Subcutaneous abdominal adipose tissue (tissue), 5 donors: ENCODE measurements around the gene TMEM30B.

Source experiments
- H3K27ac ChIP-seq: one replicate; pipeline ENCODE4 v1.7.0; 2013; ENCODE audit warnings: low read depth, mild to moderate bottlenecking, inconsistent platforms, low read length, moderate library complexity
- H3K27me3 ChIP-seq, 5 donors: one replicate each; pipeline ENCODE4 v1.7.0; 2013; ENCODE audit warnings: low read length in 5 of 5, inconsistent platforms in 1 of 5; ENCODE audit not compliant: control insufficient read depth in 5 of 5, insufficient read depth in 4 of 5
- H3K36me3 ChIP-seq, 5 donors: one replicate each; pipeline ENCODE4 v1.7.0; 2013; ENCODE audit warnings: low read length in 5 of 5; ENCODE audit not compliant: control insufficient read depth in 5 of 5, insufficient read depth in 5 of 5
- H3K4me1 ChIP-seq, 5 donors: one replicate each; pipeline ENCODE4 v1.7.0; 2013; ENCODE audit warnings: low read length in 5 of 5, mild to moderate bottlenecking in 3 of 5, moderate library complexity in 1 of 5; ENCODE audit not compliant: control insufficient read depth in 5 of 5, insufficient read depth in 5 of 5
- H3K4me3 ChIP-seq, 5 donors: one replicate each; pipeline ENCODE4 v1.7.0; 2013; ENCODE audit warnings: low read length in 5 of 5, low read depth in 1 of 5
- H3K9ac ChIP-seq, 5 donors: one replicate each; pipeline ENCODE4 v1.7.0; 2013; ENCODE audit warnings: low read length in 5 of 5, mild to moderate bottlenecking in 4 of 5, moderate library complexity in 3 of 5
- H3K9me3 ChIP-seq, 5 donors: one replicate each; pipeline ENCODE4 v1.7.0; 2013; ENCODE audit warnings: low read length in 5 of 5; ENCODE audit not compliant: control insufficient read depth in 5 of 5
- donor health status: healthy.
- donor health status: healthy.
- donor health status: healthy.
- donor health status: healthy.
- donor health status: healthy.

Gene TMEM30B

DNA sequence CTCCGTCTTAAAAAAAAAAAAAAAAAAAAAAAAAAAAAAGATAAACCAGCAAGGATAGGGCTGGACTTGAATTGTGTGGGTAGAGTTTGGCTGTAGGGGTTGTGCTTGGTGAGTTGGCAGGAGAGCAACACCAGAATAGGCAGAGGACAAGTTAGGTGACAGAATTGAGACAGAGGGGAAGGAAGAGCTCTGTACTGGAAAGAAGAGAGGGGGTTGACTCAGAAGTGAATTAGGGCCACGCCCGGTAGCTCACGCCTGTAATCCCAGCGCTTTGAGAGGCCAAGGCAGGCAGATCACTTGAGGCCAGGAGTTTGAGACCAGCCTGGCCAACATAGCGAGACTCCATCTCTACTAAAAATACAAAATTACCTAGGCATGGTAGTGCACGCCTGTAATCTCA lies 6.1 kb upstream of the TMEM30B start:
- Histone ChIP-seq H3K4me3 (no peak overlapping the region), H3K9ac (no peak overlapping the region), H3K9me3 (no peaks in the 10 kb centered on the region), H3K27me3 (no peaks in the 10 kb centered on the region), H3K4me1 (peaks cover 0 to 6% (median 3%) of the 10 kb centered on the region in 5 donors), H3K36me3 (no peaks in the 10 kb centered on the region), H3K27ac (no peak overlapping the region)

DNA sequence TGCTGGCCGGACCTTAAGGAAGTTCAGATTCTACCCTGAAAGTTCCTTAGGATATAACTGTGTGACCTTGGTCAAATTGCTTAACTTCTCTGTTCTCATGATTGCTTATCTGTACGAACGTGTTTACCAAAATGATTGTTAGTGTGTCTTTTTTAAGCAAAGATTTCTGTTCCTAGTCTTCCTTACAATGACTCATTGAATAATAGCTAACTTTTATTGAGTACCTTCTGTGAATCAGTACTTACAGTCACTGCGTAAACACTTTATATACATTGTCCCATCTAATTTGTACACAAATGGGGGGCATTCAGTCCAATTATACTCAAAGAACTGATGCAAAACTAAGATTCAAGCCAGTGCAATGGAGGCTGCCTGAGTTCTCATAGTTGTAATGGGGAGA lies 4.2 kb upstream of the TMEM30B start:
- no peak overlapping the region for H3K4me3 ChIP-seq
- H3K27me3 ChIP-seq, result peaks cover 0 to 7% (median 0%) of the 10 kb centered on the region in 5 donors
- H3K36me3 ChIP-seq, result no peaks in the 10 kb centered on the region
- no peak overlapping the region for H3K27ac ChIP-seq
- peaks cover 0 to 2% (median 0%) of the 10 kb centered on the region in 5 donors for H3K9me3 ChIP-seq
- H3K9ac ChIP-seq, result no peak overlapping the region
- peaks cover 0 to 17% (median 12%) of the 10 kb centered on the region in 5 donors for H3K4me1 ChIP-seq

DNA sequence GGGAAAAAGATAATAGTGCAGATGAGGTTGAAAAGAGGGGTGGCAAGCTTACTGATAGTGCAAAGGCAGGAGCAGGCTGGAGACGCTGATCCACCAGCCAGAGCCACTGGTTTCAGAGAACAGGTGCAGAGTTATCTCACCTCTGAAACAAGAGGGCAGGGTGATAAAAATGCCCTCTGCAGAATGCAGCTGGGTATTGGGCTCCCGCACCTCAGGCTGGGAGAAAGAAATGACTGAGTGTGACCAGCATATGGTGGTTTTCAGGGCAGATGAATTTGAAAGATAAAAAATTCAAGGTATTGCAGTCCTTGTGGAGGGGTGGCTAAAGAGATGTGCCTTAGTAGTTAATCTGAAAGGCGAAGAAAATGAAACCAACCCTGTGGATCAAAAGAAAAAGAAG lies 2.9 kb upstream of the TMEM30B start:
- Histone ChIP-seq H3K4me1 (peaks cover 4 to 28% (median 18%) of the 10 kb centered on the region in 5 donors), H3K27me3 (peaks cover 0 to 14% (median 6%) of the 10 kb centered on the region in 5 donors), H3K27ac (no peak overlapping the region), H3K9me3 (peaks cover 0 to 6% (median 2%) of the 10 kb centered on the region in 5 donors), H3K9ac (no peak overlapping the region), H3K36me3 (no peaks in the 10 kb centered on the region), H3K4me3 (no peak overlapping the region)

DNA sequence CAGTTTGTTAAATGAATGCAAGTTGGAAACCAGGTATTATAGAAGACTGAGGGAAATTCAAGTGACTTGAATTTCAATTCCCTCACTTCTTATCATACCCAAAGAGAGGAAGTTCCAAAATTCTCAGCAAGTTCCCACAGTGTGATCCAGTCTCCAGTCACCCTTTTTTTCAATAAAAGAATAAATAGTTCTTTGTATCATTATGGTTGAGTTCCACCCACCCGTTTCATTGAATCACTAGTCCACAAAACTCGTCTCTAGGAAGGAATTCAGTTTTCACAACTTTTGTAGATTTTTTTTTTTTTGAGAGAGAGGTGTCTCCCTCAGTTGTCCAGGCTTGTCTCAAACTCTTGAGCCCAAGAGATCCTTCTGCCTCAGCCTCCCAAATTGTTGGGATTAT lies 1.6 kb upstream of the TMEM30B start:
- Histone ChIP-seq H3K27ac (no peak overlapping the region), H3K27me3 (peaks cover 0 to 14% (median 6%) of the 10 kb centered on the region in 5 donors), H3K36me3 (no peaks in the 10 kb centered on the region), H3K9ac (no peak overlapping the region), H3K4me3 (no peak overlapping the region), H3K9me3 (peaks cover 0 to 6% (median 2%) of the 10 kb centered on the region in 5 donors), H3K4me1 (peaks cover 4 to 30% (median 20%) of the 10 kb centered on the region in 5 donors)

DNA sequence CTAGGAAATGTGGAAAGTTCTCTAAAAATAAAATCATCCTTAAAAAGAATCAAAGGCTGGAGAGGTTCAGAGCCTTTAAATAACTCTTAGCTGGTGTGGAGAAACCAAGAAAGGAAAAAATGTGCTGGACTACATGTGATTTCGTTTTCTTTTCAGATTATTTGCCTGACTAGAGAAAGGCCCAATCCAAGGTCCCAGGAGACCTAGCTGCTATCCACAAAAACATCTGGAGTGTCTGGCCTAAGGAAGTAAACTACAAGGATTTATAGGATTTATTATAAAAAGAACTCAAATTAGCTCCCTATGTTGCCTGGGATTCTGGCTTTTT lies 774 bp upstream of the TMEM30B start:
- Histone ChIP-seq H3K4me1 (peaks cover 4 to 30% (median 20%) of the 10 kb centered on the region in 5 donors), H3K9ac (no peak overlapping the region), H3K27ac (peak overlapping the region; percentile 56), H3K36me3 (no peaks in the 10 kb centered on the region), H3K4me3 (no peak overlapping the region), H3K9me3 (peaks cover 0 to 6% (median 2%) of the 10 kb centered on the region in 5 donors), H3K27me3 (peaks cover 0 to 14% (median 6%) of the 10 kb centered on the region in 5 donors)

DNA sequence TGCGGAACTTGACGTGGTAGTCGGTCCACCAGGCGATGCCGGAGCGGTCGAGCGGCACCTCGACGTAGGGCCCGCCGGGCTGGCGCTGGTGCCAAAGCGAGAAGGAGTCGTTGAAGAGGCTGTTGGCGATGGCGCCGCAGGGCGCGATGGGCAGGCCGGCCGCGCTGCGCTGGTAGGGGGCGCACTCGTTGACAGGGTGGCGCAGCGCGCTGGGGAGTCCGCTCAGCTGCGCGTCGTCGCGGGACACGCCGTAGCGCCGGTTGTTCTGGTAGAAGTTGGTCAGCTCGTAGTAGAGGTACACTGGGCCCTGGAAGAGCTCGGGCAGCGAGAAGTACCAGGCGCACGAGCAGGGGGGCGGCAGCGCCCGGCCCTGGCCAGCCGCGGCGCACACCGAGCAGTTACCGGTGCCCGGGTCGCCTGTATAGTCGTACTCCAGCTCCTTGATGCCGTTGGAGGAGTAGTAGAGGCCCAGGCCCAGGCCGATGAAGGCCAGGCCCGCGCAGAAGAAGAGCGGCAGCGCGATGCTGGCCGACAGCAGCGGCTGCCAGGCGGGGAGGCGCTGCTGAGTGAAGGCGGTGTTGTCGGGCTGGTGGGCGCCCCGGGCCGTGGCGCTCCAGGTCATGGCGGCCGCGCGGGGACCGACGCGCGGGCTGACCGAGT lies 482 bp downstream of the TMEM30B start:
- Histone ChIP-seq H3K4me3 (peak overlapping the region in 4 of 5 donors; percentile 48 to 70 (median 66)), H3K27ac (peak overlapping the region; percentile 56), H3K9me3 (peaks cover 0 to 6% (median 2%) of the 10 kb centered on the region in 5 donors), H3K9ac (peak overlapping the region in 3 of 5 donors; percentile 41 to 59 (median 53)), H3K36me3 (no peaks in the 10 kb centered on the region), H3K27me3 (peaks cover 0 to 14% (median 8%) of the 10 kb centered on the region in 5 donors), H3K4me1 (peaks cover 4 to 27% (median 18%) of the 10 kb centered on the region in 5 donors)

DNA sequence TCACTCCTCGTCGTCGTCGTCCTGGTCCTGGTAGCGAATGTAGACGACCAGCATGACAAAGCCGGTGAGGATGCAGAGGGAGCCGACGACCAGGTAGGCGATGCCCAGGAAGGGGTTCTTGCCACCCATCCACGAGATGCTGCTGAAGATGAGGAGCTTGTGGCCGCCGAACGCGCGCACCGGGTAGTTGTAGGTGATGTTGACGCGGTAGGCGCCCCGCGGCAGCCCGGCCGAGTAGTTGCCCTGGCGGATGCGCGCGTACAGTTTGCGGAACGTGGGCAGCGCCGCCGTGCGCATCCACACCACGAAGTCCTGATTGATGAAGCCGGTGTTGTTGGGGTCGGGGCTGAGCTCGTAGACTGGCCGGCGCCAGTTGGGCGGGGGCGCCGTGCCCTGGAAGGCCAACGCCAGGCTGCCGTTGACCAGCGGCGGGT lies 1.0 kb downstream of the TMEM30B start:
- H3K27me3 ChIP-seq, result peaks cover 0 to 19% (median 11%) of the 10 kb centered on the region in 5 donors
- H3K27ac ChIP-seq, result no peak overlapping the region
- no peaks in the 10 kb centered on the region for H3K36me3 ChIP-seq
- H3K9me3 ChIP-seq, result peaks cover 0 to 6% (median 2%) of the 10 kb centered on the region in 5 donors
- H3K4me3 ChIP-seq, result peak overlapping the region in 4 of 5 donors; percentile 48 to 70 (median 66)
- H3K9ac ChIP-seq, result peak overlapping the region in 1 of 5 donors; percentile 59
- H3K4me1 ChIP-seq, result peaks cover 4 to 27% (median 18%) of the 10 kb centered on the region in 5 donors

DNA sequence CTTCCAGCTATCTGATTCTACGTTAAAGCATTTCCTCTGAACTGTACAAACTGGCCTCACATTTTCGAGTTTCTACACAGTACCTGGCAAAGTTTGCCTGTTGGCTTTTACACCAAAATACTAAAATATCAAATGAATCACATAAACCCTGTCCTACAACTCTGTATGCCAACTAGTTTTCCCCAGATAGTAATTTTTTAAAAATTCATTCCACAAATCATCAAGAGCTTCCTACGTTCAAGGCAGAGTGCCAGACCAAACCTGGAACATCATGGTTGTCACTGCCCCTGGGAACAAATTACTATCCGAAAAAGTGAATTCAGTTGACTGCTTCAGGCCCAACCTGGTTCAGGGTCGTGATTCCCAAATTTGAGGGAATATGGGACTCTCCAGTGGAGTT lies 2.1 kb downstream of the TMEM30B start:
- H3K4me1 ChIP-seq, result peaks cover 4 to 27% (median 18%) of the 10 kb centered on the region in 5 donors
- H3K4me3 ChIP-seq, result no peak overlapping the region
- no peaks in the 10 kb centered on the region for H3K36me3 ChIP-seq
- H3K27ac ChIP-seq, result no peak overlapping the region
- no peak overlapping the region for H3K9ac ChIP-seq
- peaks cover 0 to 6% (median 2%) of the 10 kb centered on the region in 5 donors for H3K9me3 ChIP-seq
- peaks cover 0 to 20% (median 11%) of the 10 kb centered on the region in 5 donors for H3K27me3 ChIP-seq

DNA sequence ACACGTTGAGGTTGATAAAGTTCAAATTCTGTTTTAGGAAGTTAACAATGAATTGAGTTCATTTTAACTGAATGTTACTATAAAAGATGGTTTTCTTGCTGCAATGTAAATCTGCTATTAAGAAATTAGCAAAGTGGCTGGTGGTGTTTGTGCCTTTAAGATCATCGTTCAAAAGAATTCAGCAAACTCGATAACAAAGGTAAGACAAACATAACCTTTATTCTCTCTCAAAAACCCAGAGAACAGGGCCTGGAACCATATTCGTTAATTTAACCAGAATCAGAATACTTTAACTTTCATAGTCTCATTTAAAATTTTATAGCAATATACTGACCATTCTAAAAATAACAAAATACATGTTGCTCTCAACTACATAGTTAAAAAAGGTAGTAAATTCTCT lies 3.4 kb downstream of the TMEM30B start:
- H3K9ac ChIP-seq, result no peak overlapping the region
- no peak overlapping the region for H3K4me3 ChIP-seq
- peaks cover 0 to 6% (median 2%) of the 10 kb centered on the region in 5 donors for H3K9me3 ChIP-seq
- no peaks in the 10 kb centered on the region for H3K36me3 ChIP-seq
- H3K27ac ChIP-seq, result no peak overlapping the region
- H3K4me1 ChIP-seq, result peaks cover 4 to 27% (median 18%) of the 10 kb centered on the region in 5 donors
- H3K27me3 ChIP-seq, result peaks cover 0 to 20% (median 11%) of the 10 kb centered on the region in 5 donors

DNA sequence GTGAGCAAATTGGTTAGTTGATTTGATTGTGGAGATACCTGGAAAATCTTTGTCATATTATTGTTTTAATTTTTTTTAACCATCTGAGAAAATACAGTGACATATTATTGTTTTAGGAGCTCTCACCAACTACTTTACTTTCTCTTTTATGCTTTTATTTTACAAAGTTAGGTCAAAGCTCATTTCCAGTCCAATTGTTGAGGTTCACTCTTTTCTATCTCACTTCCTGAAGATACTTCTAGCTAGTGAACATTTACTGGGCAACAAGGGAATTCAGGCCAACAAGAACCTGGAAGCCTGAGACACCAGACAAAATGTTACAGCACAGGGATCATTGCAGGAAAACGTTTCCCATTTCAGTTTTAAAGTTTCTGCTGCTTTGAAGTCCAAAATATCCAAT lies 3.9 kb downstream of the TMEM30B start:
- Histone ChIP-seq H3K4me3 (no peak overlapping the region), H3K9me3 (peaks cover 0 to 6% (median 2%) of the 10 kb centered on the region in 5 donors), H3K27ac (no peak overlapping the region), H3K27me3 (peaks cover 0 to 20% (median 11%) of the 10 kb centered on the region in 5 donors), H3K36me3 (no peaks in the 10 kb centered on the region), H3K9ac (no peak overlapping the region), H3K4me1 (peaks cover 4 to 27% (median 18%) of the 10 kb centered on the region in 5 donors)
